NCI-H1105 treated with DMSO at 0.1 percent for 48 hours (cell line): ENCODE results near the gene PHKB.
"Not testable (repeated sequence)": the region's sequence is repeated elsewhere in the genome, so short reads cannot be mapped to it uniquely, and the experiment has no call there.

Source experiments
- DNase-seq: peaks from one replicate; lab custom pipeline; 2025; lab: John Stamatoyannopoulos, UW

Gene PHKB

DNA sequence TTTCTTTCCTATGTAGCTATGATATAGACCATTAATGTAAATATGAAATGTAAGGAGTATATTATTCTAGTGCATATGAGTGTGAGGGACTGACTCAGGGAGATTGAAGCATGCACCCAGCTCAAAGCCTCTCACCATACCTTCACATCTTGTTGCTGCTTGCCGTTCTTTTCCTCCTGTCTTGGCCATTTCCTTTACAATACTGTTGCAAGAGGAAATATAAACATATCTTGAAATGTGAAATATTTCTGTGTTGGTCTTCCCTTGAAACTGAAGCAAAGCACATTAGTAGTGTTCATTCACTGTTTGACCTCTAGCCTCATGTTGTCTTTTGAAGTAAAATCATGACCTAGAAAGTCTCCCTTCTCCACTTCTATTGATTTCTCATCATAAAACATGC lies 46.6 kb downstream of the PHKB start:
- no peak for DNase-seq

DNA sequence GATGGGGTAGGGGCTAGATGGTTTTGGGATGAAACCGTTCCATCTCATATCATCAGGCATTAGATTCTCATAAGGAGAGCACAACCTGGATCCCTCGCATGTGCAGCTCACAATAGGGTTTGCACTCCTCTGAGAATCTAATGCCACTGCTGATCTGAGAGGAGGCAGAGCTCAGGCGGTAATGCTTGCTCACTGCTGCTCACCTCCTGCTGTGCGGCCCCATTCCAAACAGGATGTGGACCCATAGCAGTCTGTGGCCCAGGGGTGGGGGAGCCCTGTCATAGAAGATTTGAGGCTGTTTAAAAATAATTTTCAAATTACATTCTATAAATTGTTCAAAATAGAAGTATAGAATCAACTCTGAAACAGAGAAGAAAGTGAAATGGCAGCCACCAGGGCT lies 50.8 kb downstream of the PHKB start:
- no peak for DNase-seq

- no peak for DNase-seq
Measured at GRCh38 chr16:47519037-47519436, 57.9 kb downstream of the PHKB start.

DNA sequence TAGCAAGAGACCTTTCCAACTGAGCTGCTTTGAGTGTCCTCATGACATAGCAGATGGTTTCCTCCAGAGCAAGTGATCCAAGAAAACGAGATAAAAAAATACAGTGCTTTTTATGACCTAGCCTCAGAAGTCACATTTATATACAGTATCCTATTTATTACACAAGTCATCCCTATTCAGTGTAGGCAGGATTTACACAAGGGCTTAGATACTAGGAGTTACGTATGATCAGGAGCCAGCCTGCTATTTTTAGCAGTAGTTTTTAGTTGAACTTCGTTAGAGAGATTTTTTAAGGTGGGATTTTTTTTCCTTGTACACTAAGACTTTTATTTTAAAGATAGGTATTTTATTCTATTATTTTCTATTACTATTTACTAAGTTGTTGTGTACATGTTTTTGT lies 58.4 kb downstream of the PHKB start:
- DNase-seq = no peak

GRCh38 chr16:47519996-47520679 lies 59.0 kb downstream of the PHKB start:
- no peak for DNase-seq

GRCh38 chr16:47523342-47524006 lies 62.3 kb downstream of the PHKB start:
- no peak for DNase-seq

- DNase-seq = no peak
Measured at GRCh38 chr16:47524007-47524405, 62.9 kb downstream of the PHKB start.

DNA sequence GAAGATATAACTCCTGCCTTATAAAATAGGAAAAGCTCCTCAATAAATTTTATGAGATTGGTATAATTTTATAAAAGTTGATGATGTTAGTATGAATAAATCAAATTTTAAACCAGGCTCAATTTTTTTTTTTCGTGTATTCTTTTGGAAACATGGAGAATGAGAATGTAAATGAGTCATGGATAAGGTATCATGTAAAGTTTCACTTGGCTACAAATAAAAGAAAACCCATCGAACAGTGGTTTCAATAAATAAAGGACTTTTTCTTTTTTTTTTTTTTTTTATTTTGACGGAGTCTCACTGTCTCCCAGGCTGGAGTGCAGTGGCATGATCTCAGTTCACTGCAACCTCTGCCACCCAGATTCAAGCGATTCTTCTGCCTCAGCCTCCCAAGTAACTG lies 67.3 kb downstream of the PHKB start:
- DNase-seq = no peak

DNA sequence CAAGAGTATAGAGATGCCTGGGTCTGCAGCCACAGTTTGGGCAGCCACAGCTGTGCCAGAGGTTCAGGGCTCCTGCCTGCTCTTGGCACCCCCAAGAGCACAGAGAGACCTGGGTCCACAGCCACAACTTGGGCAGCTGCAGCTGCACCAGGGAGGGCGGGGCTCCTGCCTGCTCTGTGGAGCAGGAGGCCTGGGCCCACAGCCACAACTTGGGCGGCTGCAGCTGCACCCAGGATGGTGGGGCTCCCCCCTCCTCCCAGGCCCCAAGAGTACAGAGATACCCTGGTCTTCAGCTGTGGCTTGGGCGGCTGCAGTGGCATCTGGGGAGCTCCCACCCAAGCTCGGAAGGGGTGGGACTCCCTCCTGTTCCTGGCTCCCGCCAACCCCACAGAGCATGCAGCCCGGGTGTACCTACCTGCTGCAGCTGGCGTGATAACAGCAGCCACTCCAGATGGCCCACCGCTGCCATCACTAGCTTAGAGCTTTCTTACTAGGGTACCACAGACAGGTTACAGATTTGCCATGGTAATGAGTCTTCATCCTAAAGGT lies 72.7 kb downstream of the PHKB start:
- DNase-seq = no peak

DNA sequence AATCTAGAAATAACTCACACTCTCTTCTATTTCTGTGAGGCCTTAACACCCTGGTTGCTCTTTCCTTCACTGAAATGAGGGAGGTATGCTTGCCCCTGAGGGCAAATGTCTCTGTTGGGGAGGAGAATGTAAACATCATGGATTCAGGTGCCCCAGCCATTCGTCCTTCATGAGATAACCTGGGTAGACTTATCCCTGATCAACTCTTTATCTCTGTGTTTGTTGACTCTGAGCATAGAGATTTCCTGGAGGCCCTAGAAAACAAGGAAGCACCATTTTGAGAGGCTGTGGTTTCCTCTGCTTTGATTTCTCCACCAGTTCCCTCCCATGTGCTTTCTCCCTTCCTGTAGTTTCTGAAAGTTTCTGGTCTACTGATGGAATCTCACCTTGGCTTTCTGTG lies 77.3 kb downstream of the PHKB start:
- DNase-seq = no peak

DNA sequence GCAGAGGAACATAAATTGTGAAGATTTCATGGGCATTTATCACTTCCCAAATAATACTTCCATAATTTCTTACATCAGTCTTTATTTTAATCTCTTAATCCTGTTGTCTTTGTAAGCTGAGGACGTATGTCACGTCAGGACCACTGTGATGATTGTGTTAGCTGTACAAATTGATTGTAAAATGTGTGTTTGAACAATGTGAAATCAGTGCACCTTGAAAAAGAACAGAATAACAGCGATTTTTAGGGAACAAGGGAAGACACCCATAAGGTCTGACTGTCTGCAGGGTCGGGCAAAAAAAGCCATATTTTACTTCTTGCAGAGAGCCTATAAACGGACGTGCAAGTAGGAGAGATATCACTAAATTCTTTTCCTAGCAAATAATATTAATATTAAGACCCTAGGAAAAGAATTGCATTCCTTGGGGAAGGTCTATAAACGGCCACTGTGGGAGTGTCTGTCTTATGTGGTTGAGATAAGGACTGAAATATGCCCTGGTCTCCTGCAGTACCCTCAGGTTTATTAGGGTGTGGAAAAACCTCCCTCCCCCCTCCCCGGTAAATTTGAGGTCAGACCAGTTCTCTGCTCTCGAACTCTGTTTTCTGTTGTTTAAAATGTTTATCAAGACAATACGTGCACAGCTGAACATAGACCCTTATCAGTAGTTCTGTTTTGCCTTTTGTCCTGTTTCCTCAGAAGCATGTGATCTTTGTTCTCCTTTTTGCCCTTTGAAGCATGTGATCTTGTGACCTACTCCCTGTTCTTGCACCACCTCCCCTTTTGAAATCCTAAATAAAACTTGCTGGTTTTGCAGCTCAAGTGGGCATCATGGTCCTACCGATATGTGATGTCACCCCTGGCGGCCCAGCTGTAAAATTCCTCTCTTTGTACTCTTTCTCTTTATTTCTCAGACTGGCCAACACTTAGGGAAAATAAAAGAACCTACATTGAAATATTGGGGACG lies 78.9 kb downstream of the PHKB start:
- DNase-seq = not testable (repeated sequence)

- DNase-seq = not testable (repeated sequence)
Measured at GRCh38 chr16:47541135-47541534, 80.0 kb downstream of the PHKB start.

DNA sequence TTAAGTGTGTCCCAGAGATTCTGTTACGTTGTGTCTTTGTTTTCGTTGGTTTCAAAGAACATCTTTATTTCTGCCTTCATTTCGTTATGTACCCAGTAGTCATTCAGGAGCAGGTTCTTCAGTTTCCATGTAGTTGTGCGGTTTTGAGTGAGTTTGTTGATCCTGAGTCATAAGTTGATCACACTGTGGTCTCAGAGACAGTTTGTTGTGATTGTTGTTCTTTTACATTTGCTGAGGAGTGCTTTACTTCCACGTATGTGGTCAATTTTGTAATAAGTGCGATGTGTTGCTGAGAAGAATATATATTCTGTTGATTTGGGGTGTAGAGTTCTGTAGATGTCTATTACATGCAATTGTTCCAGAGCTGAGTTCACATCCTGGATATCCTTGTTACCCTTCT lies 83.1 kb downstream of the PHKB start:
- not testable (repeated sequence) for DNase-seq

GRCh38 chr16:47551185-47551584 lies 90.1 kb downstream of the PHKB start:
- not testable (repeated sequence) for DNase-seq

DNA sequence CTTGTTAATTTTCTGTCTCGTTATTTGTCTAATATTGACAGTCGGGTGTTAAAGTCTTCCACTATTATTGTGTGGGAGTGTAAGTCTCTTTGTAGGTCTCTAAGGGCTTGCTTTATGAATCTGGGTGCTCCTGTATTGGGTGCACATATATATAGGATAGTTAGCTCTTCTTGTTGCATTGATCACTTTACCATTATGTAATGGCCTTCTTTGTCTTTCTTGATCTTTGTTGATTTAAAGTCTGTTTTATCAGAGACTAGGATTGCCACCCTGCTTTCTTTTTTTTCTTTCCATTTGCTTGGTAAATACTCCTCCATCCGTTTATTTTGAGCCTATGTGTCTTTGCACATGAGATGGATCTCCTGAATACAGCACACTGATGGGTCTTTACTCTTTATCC lies 90.6 kb downstream of the PHKB start:
- not testable (repeated sequence) for DNase-seq

- DNase-seq = no peak
Measured at GRCh38 chr16:47553853-47554564, 92.9 kb downstream of the PHKB start.

DNA sequence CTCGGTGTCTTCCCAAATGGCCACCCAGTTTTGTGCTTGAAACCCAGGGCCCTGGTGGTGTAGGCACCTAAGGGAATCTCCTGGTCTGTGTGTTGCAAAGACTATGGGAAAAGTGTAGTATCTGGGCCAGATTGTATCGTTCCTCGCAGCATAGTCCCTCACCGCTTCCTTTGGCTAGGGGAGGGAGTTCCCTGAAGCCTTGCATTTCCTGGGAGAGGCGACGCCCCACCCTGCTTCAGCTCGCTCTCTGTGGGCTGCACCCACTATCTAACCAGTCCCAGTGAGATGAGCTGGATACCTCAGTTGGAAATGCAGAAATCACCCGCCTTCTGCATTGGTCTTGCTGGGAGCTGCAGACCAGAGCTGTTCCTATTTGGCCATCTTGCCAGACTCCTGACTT lies 93.5 kb downstream of the PHKB start:
- DNase-seq = not testable (repeated sequence)

- DNase-seq = no peak
Measured at GRCh38 chr16:47561286-47561685, 100.2 kb downstream of the PHKB start.

DNA sequence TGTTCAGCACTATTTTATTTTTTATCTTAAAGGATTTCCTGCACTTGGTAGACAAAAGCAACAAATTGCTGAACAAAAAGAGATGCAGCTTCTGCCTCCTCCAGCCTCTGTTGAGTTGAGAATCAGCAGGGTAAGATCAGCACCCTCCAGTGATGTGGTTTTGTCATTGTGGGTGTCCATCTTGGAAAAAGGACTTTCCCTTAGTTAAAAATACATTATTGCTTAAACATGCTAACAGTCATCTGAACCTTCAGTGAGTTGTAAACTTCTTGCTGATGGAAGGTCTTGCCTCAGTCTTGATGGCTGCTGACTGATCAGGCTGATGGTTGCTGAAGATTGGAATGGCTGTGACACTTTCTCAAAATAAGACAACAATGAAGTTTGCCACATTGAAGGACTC lies 101.2 kb downstream of the PHKB start:
- DNase-seq = no peak

DNA sequence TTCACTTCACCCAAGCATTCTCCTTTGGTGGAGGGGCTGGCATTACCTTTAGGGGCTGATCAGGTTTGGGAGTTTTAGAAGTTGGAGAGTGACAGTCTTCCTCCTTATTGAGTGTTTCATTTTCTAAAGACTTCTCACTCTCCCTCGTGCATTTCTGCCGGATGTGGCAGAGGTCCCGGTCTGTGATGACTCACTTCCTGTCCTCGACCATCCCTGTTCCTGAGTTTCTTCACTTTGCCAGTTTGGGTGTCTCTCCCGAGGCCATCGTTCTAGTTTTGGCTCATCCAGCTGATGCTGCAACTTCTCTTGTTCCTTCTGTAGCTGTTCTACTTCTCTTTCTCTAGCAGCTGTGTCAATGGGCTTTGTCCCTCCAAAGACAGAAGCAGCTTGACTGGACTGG lies 104.3 kb downstream of the PHKB start:
- no peak for DNase-seq

- DNase-seq = no peak
Measured at GRCh38 chr16:47567321-47567720, 106.2 kb downstream of the PHKB start.

GRCh38 chr16:47568351-47568750 lies 107.2 kb downstream of the PHKB start:
- DNase-seq = no peak
